ENCODE measurements around the gene ITPRIPL2. TPM values are rescaled to one million over a fixed set of nuclear protein-coding genes. Genes with fewer than 3 reads are reported as not detected.
A peak's percentile ranks its signal among the peaks of the same experiment; 100 is the strongest.

ITPRIPL2 gene
- total RNA-seq, 4 donors from 2014 or later = 23.6 to 38.9 (median 32.5) TPM

DNA sequence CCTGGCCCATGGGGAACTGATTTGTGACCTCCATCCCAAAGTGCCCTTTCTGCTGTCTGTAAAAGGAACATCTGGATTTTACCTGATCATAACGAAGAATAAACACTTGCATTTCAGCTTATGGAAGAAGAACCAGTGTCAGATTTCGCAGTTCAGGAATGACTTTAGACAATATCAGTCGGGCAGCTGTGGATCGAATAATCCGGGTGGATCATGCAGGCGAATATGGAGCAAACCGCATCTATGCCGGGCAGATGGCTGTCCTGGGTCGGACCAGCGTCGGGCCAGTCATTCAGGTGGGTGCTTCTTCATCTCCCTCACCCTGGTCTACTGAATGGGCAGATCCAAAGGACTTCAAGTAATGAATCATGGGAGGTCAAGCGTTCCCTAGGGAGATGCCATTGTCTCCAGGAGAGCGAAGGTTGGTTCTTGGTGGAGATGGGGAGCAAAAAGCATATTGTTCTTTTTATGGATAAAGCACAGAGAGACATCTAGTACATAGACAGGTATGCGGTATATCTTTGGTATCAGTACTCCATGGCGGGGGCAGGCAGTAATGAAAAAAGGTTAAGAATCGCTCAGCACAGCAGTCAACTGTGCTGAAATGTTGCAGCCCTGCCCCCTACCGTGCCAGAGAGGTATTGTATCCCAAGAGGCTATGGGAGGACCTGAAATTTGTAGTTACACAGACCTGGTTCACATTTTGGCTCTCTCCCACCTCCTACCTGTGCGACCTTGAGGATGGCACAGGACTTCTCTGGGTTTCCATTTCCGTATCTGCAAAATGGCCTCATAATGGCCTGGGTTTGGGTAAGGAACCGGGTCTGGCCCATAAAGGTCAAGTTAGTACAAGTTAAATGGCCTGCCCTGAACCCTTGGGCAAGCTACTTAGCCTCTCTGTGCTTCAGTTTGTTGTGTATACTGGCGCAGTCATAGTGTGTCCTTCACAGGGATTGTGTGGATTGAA is 41.7 kb upstream of the ITPRIPL2 start:
- Histone ChIP-seq H3K27me3 (no peaks in the 10 kb centered on the region), H3K9me3 (no peaks in the 10 kb centered on the region), H3K27ac (no peak overlapping the region), H3K36me3 (peaks cover 0 to 39% (median 0%) of the 10 kb centered on the region in 3 donors), H3K4me3 (no peak overlapping the region), H3K4me1 (no peaks in the 10 kb centered on the region)
- no peak for TF ChIP-seq POLR2A (IDR thresholded peaks at IDR 0.05)
- TF ChIP-seq, protein P1, sequence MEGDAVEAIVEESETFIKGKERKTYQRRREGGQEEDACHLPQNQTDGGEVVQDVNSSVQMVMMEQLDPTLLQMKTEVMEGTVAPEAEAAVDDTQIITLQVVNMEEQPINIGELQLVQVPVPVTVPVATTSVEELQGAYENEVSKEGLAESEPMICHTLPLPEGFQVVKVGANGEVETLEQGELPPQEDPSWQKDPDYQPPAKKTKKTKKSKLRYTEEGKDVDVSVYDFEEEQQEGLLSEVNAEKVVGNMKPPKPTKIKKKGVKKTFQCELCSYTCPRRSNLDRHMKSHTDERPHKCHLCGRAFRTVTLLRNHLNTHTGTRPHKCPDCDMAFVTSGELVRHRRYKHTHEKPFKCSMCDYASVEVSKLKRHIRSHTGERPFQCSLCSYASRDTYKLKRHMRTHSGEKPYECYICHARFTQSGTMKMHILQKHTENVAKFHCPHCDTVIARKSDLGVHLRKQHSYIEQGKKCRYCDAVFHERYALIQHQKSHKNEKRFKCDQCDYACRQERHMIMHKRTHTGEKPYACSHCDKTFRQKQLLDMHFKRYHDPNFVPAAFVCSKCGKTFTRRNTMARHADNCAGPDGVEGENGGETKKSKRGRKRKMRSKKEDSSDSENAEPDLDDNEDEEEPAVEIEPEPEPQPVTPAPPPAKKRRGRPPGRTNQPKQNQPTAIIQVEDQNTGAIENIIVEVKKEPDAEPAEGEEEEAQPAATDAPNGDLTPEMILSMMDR (IDR thresholded peaks at IDR 0.05) = peak in 4 of 6 experiments; percentile 58 to 86 (median 81)
- peak; percentile 31 to 87 (median 76) for DNase-seq

DNA sequence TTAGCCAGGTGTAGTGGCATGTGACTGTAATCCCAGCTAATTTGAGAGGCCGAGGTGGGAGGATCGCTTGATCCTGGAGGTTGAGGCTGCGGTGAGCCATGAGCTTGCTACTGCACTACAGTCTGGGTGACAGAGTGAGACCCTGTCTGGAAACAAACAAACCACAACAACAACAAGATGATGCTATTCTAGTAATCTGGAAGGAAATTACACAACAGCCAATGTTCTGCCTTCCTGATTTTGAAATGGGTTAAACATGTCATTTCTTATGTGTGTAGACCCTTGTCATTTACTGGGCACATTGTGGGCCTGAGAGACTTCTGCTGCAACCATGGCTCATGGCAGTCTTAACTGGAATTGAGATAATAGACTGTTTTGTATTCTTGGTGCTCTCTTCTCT is 40.4 kb upstream of the ITPRIPL2 start:
- Histone ChIP-seq H3K9me3 (no peaks in the 10 kb centered on the region), H3K27ac (no peak overlapping the region), H3K36me3 (peaks cover 0 to 51% (median 0%) of the 10 kb centered on the region in 3 donors), H3K4me3 (no peak overlapping the region), H3K4me1 (no peaks in the 10 kb centered on the region), H3K27me3 (no peaks in the 10 kb centered on the region)
- no peak for DNase-seq
- TF ChIP-seq, protein P1 (IDR thresholded peaks at IDR 0.05) = no peak
- no peak for TF ChIP-seq POLR2A (IDR thresholded peaks at IDR 0.05)

DNA sequence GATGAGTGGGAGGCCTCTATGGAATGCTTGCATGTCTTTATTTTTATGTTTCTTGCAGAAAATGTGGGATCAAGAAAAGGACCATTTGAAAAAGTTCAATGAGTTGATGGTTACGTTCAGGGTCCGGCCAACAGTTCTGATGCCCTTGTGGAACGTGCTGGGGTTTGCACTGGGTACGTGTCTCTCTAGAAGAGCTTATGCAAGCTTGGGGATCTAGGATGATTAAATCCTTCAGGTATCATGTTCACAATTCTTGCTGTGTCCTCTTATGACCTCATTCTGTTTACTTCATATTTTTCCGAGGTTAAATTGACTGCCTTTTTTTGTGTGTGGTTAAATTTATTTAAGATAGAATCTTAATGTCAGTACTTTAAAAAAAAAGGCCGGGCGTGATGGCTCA is 39.9 kb upstream of the ITPRIPL2 start:
- H3K9me3 ChIP-seq = no peaks in the 10 kb centered on the region
- H3K4me1 ChIP-seq = no peaks in the 10 kb centered on the region
- TF ChIP-seq POLR2A (IDR thresholded peaks at IDR 0.05) = no peak
- TF ChIP-seq, protein P1 (IDR thresholded peaks at IDR 0.05) = no peak
- no peak overlapping the region for H3K4me3 ChIP-seq
- DNase-seq = no peak
- H3K27me3 ChIP-seq = no peaks in the 10 kb centered on the region
- no peak overlapping the region for H3K27ac ChIP-seq
- peaks cover 0 to 56% (median 0%) of the 10 kb centered on the region in 3 donors for H3K36me3 ChIP-seq

DNA sequence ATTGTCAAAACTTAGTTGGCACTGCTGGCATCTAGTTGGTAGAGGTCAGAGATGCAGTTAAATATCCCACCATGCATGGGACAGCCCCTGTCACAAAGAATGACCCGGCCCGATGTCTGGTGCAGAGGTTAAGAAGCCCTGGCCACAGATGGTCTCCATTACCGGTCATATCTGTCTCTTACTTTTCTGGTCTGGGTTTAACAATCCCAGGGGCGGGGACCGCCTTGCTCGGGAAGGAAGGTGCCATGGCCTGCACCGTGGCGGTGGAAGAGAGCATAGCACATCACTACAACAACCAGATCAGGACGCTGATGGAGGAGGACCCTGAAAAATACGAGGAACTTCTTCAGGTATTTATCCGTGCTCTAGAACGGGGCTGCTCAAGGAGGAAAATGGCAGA is 38.3 kb upstream of the ITPRIPL2 start:
- Histone ChIP-seq H3K4me3 (no peak overlapping the region), H3K27ac (no peak overlapping the region), H3K27me3 (no peaks in the 10 kb centered on the region), H3K9me3 (no peaks in the 10 kb centered on the region), H3K36me3 (peaks cover 0 to 66% (median 0%) of the 10 kb centered on the region in 3 donors), H3K4me1 (no peaks in the 10 kb centered on the region)
- TF ChIP-seq, protein P1 (IDR thresholded peaks at IDR 0.05) = no peak
- no peak for TF ChIP-seq POLR2A (IDR thresholded peaks at IDR 0.05)
- no peak for DNase-seq

DNA sequence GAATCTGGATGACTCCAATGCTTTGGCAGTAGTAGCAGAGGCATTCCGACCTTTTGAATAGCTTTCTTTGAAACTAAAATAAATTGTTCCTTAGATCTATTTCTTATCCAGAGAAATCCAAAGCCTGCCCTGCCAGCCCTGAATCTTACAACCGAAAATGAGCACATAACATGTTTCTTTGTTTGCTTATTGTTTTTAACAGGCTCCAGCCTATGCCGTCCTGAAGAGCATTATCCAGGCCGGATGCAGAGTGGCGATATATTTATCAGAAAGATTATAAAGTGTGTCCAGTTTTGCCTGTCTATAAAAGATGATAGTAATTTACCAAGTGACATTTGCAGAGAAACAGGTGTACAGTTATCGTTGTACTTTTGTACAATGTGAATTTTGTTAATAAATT is 35.9 kb upstream of the ITPRIPL2 start:
- peaks cover 0 to 73% (median 0%) of the 10 kb centered on the region in 3 donors for H3K36me3 ChIP-seq
- no peak for DNase-seq
- no peak overlapping the region for H3K4me3 ChIP-seq
- no peaks in the 10 kb centered on the region for H3K27me3 ChIP-seq
- no peak for TF ChIP-seq POLR2A (IDR thresholded peaks at IDR 0.05)
- no peak overlapping the region for H3K27ac ChIP-seq
- no peaks in the 10 kb centered on the region for H3K9me3 ChIP-seq
- H3K4me1 ChIP-seq = no peaks in the 10 kb centered on the region

DNA sequence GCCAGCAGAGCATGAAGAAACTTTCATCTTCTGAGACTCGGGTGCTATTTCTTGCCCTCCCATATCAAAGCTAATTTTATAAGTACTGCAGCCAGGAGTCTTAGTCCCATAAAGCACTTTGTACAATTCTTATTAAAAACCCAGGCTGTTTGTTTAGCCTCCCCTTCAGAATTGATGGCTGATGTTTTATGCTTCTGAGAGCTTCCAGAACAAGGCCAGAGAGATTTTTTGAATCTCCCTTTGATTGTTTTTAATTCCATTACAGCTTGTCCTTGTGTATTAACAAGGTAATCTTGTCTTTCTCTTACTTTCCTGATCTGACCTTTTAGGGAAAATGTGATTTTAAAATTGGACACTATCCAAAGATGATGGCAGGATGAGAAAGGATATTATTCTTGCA is 30.1 kb upstream of the ITPRIPL2 start:
- no peaks in the 10 kb centered on the region for H3K27me3 ChIP-seq
- no peak for DNase-seq
- H3K36me3 ChIP-seq = peaks cover 0 to 21% (median 0%) of the 10 kb centered on the region in 3 donors
- TF ChIP-seq, protein P1 (IDR thresholded peaks at IDR 0.05) = no peak
- TF ChIP-seq POLR2A (IDR thresholded peaks at IDR 0.05) = no peak
- no peaks in the 10 kb centered on the region for H3K9me3 ChIP-seq
- H3K27ac ChIP-seq = no peak overlapping the region
- H3K4me1 ChIP-seq = peaks cover 0 to 11% (median 1%) of the 10 kb centered on the region in 4 donors
- no peak overlapping the region for H3K4me3 ChIP-seq
